Osteoblast (primary cell): ENCODE results near the gene RETSAT. TPM values are rescaled to one million over a fixed set of nuclear protein-coding genes. Genes with fewer than 3 reads are reported as not detected.
"Not testable (repeated sequence)": the region's sequence is repeated elsewhere in the genome, so short reads cannot be mapped to it uniquely, and the experiment has no call there.

Source experiments
- DNase-seq: peaks from one replicate; pipeline ENCODE4 v3.0.0; 2011; ENCODE audit warnings: low spot score, mixed read lengths; ENCODE audit not compliant: insufficient read length; ENCODE audit errors: missing footprints
- H2AFZ ChIP-seq: 2 replicates; pipeline ENCODE4 v1.6.0; 2011; ENCODE audit warnings: mild to moderate bottlenecking, low read length
- H3K27ac ChIP-seq: 2 replicates; pipeline ENCODE4 v1.5.1; 2011; ENCODE audit warnings: mild to moderate bottlenecking, low read depth, low read length, moderate library complexity
- H3K27me3 ChIP-seq: 2 replicates; pipeline ENCODE4 v1.6.0; 2012; ENCODE audit warnings: mild to moderate bottlenecking, control low read depth, inconsistent platforms, low read length, moderate library complexity; ENCODE audit not compliant: insufficient read depth
- H3K36me3 ChIP-seq: 2 replicates; pipeline ENCODE4 v1.5.1; 2011; ENCODE audit warnings: mild to moderate bottlenecking, low read length, control low read depth, moderate library complexity; ENCODE audit not compliant: insufficient read depth
- H3K4me1 ChIP-seq: 2 replicates; pipeline ENCODE4 v1.5.1; 2011; ENCODE audit warnings: mild to moderate bottlenecking, low read length, control low read depth, moderate library complexity; ENCODE audit not compliant: insufficient read depth
- H3K4me2 ChIP-seq: 2 replicates; pipeline ENCODE4 v1.6.0; 2011; ENCODE audit warnings: mild to moderate bottlenecking, low read length; ENCODE audit not compliant: insufficient read depth
- H3K4me3 ChIP-seq: fragments of 200-600 bp; sonication (generic); 3 replicates; pipeline ENCODE4 v1.5.1; 2012; ENCODE audit warnings: mild to moderate bottlenecking, low read length, inconsistent platforms; ENCODE audit not compliant: insufficient read depth
- H3K79me2 ChIP-seq: 2 replicates; pipeline ENCODE4 v1.6.0; 2012; ENCODE audit warnings: mild to moderate bottlenecking, low read length, control low read depth, inconsistent platforms; ENCODE audit not compliant: insufficient read depth
- H3K9me3 ChIP-seq: 2 replicates; pipeline ENCODE4 v1.5.1; 2011; ENCODE audit warnings: low read depth, low read length, control low read depth
- H4K20me1 ChIP-seq: 2 replicates; pipeline ENCODE4 v1.6.0; 2012; ENCODE audit warnings: mild to moderate bottlenecking, low read length, control low read depth; ENCODE audit not compliant: insufficient read depth
- total RNA-seq: library from RNA; depleted of rRNA; stranded (reverse); fragments of >200 nt; gene quantifications from 2 replicates; pipeline ENCODE4 v1.2.3, GENCODE V29; 2012
- TF ChIP-seq, protein P1 (sequence below): IDR thresholded peaks from 2 replicates; pipeline ENCODE4 v1.5.1; 2011; ENCODE audit warnings: mild to moderate bottlenecking, low read depth, low read length, moderate library complexity; ENCODE audit errors: extremely low read depth

RETSAT gene
- total RNA-seq, 1 donor, result 41.6 TPM

DNA sequence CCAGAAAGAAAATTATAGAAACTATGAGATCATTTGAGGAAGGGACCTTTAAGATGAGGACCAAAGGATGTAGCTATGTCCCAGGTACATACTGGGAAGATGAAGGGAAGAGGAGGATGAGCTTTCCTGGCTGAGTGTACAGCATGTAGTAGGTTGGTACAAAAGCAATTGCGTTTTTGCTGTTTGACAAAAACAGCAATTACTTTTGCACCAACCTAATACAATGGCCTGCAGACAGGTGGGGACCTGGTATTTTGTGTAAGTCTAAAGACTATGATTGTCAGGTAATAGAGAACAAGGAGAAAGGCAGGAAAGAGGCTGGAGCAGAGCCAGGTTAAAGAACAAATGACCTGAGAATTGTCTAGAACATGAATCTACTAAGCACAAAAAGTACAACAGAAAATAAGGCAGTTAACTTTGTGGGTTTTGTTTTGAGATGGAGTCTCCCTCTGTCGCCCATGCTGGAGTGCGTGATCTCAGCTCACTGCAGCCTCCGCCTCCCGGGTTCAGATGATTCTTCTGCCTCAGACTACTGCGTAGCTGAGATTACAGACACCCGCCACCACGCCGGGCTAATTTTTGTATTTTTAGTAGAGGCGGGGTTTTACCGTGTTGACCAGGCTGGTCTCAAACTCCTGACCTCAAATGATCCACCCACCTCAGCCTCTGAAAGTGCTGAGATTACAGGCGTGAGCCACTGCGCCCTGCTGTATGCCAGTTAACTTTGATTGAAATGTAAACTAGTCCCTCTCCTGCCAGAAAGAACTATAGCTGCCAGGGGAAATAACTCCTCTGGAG, 23.3 kb downstream of the RETSAT start:
- Histone ChIP-seq H3K4me2 (no peak overlapping the region), H4K20me1 (peaks cover 14% of the 10 kb centered on the region), H3K27ac (no peak overlapping the region), H2AFZ (no peak overlapping the region), H3K27me3 (no peaks in the 10 kb centered on the region), H3K9me3 (no peaks in the 10 kb centered on the region), H3K4me1 (peaks cover 14% of the 10 kb centered on the region), H3K79me2 (peaks cover 15% of the 10 kb centered on the region), H3K36me3 (peaks cover under 1% of the 10 kb centered on the region), H3K4me3 (no peak overlapping the region)
- TF ChIP-seq, protein P1, sequence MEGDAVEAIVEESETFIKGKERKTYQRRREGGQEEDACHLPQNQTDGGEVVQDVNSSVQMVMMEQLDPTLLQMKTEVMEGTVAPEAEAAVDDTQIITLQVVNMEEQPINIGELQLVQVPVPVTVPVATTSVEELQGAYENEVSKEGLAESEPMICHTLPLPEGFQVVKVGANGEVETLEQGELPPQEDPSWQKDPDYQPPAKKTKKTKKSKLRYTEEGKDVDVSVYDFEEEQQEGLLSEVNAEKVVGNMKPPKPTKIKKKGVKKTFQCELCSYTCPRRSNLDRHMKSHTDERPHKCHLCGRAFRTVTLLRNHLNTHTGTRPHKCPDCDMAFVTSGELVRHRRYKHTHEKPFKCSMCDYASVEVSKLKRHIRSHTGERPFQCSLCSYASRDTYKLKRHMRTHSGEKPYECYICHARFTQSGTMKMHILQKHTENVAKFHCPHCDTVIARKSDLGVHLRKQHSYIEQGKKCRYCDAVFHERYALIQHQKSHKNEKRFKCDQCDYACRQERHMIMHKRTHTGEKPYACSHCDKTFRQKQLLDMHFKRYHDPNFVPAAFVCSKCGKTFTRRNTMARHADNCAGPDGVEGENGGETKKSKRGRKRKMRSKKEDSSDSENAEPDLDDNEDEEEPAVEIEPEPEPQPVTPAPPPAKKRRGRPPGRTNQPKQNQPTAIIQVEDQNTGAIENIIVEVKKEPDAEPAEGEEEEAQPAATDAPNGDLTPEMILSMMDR, result no peak
- DNase-seq, result no peak

DNA sequence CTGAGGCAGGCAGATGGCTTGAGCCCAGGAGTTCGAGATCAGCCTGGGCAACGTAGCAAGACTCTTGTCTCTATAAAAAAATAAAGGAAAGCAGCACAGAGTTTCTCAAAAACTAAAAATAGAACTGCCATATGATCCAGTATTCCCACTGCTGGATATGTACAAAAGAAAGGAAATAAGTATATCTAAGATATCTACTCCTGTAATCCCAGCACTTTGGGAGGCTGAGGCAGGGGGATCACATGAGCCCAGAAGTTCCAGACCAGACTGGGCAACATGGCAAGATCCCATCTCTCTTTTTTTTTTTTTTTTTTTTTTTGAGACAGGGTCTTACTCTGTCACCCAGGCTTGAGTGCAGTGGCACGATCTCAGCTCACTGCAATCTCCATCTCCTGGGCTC, 24.6 kb downstream of the RETSAT start:
- not testable (repeated sequence) for H2AFZ ChIP-seq, DNase-seq, H3K4me2 ChIP-seq, H3K9me3 ChIP-seq, H3K4me3 ChIP-seq, H3K27ac ChIP-seq, H3K27me3 ChIP-seq, H3K36me3 ChIP-seq
- Histone ChIP-seq H3K4me1 (peaks cover 25% of the 10 kb centered on the region), H3K79me2 (peaks cover 29% of the 10 kb centered on the region), H4K20me1 (peaks cover 27% of the 10 kb centered on the region)

DNA sequence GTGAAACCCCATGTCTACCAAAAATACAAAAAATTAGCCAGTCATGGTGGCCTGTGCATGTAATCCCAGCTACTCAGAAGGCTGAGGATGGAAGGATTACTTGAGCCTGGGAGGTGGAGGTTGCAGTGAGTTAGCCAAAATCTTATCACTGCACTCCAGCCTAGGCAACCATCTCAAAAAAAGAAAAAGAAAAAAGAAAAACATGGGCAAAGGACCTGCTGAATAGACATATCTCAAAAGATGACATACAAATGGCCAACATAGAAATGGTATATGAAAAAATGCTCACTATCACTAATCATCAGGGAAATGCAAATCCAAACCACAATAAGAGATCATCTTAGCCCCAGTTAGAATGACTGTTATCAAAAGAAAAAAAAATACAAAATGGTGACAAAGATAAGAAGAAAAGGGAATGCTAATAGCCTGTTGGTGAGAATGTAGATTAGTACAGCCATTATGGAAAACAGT, 25.1 kb downstream of the RETSAT start:
- H4K20me1 ChIP-seq, result peaks cover 32% of the 10 kb centered on the region
- no peaks in the 10 kb centered on the region for H3K27me3 ChIP-seq
- H3K79me2 ChIP-seq, result peaks cover 34% of the 10 kb centered on the region
- no peak overlapping the region for H3K27ac ChIP-seq
- H3K36me3 ChIP-seq, result peaks cover 14% of the 10 kb centered on the region
- no peak overlapping the region for H3K4me2 ChIP-seq
- H3K4me3 ChIP-seq, result no peak overlapping the region
- TF ChIP-seq, protein P1, result no peak
- H2AFZ ChIP-seq, result no peak overlapping the region
- no peak for DNase-seq
- no peaks in the 10 kb centered on the region for H3K9me3 ChIP-seq
- H3K4me1 ChIP-seq, result peaks cover 28% of the 10 kb centered on the region

GRCh38 chr2:85327822-85328617, 26.3 kb downstream of the RETSAT start, which contains the start of gene TGOLN2:
Gene TGOLN2 (minus strand): TSS chr2:85327989. CDS start chr2:85327962, 27 bp downstream.
- DNase-seq, result peak; percentile 99
- Histone ChIP-seq H3K4me3 (peak within 1 kb of the TSS; percentile 90), H3K36me3 (peaks cover 24% of the 10 kb centered on the region), H3K27ac (peak within 1 kb of the TSS; percentile 98), H3K27me3 (no peaks in the 10 kb centered on the region), H3K79me2 (peaks cover 45% of the 10 kb centered on the region), H3K9me3 (no peaks in the 10 kb centered on the region), H2AFZ (peak within 1 kb of the TSS; percentile 99), H3K4me1 (peaks cover 28% of the 10 kb centered on the region), H3K4me2 (peak within 1 kb of the TSS; percentile 98), H4K20me1 (peaks cover 37% of the 10 kb centered on the region)
- TF ChIP-seq, protein P1, result no peak
